H54 (cell line): ENCODE measurements around the gene ABHD17C.

Experiments used
- DNase-seq: peaks from one replicate; pipeline ENCODE4 v3.0.0; 2011; ENCODE audit warnings: low spot score, mixed read lengths; ENCODE audit not compliant: insufficient read length
- FAIRE-seq: peaks from 3 replicates; lab custom pipeline; 2011; peaks lifted over from hg19 to GRCh38; lab: Jason Lieb, UNC
- POLR2A ChIP-seq: IDR thresholded peaks from 2 replicates; pipeline ENCODE4 v1.6.1; 2011; ENCODE audit warnings: low read depth, mild to moderate bottlenecking, low read length

ABHD17C gene

DNA sequence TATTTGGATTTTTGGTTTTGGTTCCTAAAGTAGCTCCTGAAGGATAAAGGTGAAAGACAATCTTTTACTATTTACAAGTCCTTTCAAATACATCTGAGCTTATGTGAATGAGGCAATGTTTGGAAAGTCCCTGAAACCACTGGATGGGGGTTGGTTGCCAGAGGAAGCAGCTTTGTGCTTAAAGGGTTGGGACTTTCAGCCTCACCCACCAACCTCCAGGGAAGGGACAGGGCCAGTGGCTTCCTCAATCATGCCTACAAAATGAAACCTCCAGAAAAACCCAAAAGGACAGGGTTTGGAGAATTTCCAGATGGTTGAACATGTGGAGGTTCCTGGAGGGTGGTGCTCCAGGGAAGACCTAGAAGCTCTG, 20.9 kb upstream of the ABHD17C start:
- no peak for FAIRE-seq
- DNase-seq, result no peak
- no peak for TF ChIP-seq POLR2A

DNA sequence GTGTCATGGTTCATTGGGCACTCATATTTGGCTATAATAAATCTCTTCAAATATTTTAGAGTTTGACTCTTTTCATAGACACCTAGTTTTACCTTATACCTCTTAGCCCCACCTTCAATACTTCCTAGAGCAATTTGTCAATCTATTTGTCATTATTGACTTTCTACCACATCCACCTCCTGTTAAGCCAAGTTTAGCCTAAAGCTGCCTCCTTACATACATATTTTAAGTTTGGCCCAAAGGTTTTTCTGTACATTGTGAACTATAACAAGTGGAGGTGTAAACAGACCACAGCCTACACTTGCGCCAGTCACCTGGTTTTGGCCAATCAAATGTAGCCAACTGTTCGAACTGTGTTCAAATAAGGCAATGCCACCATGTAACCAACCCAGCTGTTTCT, 18.1 kb upstream of the ABHD17C start:
- FAIRE-seq (no peak), DNase-seq (no peak)

DNA sequence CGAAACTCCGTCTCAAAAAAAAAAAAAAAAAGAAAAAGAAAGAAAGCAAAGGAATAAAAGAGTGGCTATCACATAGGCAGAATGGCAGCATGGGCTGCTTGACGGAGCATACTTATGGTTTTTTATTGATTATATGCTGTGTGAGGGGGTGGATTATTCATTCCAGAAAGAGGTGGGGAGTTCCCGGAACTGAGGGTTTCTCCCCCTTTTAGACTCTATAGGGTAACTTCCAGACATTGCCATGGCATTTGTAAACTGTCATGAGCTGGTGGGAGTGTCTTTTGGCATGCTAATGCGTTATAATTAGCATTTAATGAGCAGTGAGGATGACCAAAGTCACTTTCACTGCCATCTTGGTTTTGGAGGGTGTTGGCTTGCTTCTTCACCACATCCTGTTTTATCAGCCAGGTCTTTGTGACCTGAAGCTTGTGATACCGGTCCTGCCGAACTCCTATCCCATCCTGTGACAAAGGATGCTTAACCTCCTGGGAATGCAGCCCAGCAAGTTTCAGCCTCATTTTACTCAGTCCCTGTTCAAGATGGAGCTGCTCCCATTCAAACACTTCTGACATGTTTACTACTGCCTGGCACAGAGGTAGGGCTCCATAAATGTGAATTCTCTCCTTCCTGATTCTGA, 15.8 kb upstream of the ABHD17C start:
- DNase-seq (no peak), FAIRE-seq (no peak)
- TF ChIP-seq POLR2A, result no peak

More for the DNA sequence above, 18.1 kb upstream of the ABHD17C start:
- TF ChIP-seq POLR2A, result no peak

DNA sequence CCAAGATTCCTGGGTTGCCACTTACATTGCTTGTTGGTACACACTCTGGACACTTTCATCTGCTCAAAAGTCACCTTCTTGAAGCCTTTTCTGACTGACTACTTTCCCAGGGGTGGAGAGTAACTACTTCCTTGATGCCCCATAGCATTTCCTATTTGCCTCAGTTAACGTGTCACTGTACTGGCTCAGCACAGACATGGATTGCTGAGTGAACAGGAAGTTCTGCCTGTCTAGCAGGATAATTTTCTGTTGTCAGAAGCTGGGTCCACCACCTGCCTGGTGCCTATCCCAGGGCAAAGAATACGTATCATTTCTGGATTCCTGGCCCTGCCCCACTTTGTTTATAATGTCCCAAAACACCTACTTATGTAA, 15.3 kb upstream of the ABHD17C start:
- TF ChIP-seq POLR2A, result no peak
- no peak for FAIRE-seq
- no peak for DNase-seq

DNA sequence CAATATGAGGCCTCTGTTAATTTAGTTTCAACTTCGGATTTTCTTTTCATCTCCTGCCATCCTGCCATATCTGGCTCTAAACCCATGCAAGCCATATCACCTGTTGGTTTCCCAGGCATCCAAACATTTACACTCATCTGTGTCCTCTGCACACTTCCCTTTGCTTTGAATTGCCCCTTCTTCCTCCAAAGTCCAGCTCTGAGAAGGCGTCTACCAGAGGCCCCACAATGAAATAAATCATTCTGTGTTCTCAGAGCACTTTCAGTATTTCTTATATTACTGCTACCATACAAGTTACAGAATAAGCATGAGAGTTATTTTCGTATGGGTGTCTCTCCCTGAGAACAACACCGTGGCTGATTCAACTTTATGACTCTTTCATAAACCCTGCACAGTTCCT, 12.9 kb upstream of the ABHD17C start:
- DNase-seq (no peak), FAIRE-seq (no peak)
- no peak for TF ChIP-seq POLR2A

DNA sequence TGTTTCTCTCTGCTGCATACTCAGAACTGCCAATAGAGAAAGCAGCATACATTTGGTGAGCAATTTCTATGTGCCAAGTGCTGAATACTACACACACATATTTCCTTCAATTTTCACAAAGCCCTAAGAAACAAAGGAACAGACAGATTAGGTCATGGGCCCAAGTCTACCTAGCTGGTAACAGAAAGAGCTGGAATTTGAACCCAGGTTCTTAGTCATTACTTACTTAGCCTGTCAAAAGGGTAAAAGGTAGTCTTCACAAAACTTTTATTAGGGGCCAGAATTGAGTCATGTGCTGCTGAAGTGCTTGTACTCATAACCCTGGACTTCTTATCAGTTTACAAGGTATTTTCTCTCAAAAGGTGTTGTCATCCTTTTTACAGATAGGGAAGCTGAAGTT, 10.4 kb upstream of the ABHD17C start:
- DNase-seq, result no peak
- no peak for FAIRE-seq
- TF ChIP-seq POLR2A, result no peak

DNA sequence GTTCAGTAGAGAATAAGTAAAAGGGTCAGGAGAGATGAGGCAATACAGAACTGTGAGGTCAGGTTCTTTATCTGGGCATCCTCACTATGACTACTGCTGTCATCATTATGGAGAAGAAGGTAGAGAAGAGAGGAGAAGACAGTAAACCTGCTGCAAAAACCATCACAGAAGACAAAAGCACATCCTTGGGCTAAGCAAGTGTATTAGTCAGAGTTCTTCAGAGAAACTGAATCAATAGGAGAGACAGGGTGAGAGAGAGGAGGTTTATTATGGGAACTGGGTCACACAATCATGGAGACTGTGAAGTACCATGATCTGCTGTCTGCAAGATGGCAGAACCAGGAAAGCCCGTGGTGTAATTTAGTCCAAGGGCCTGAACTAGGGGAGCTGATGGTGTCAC, 9.5 kb upstream of the ABHD17C start:
- DNase-seq, result no peak
- no peak for TF ChIP-seq POLR2A
- FAIRE-seq, result no peak

DNA sequence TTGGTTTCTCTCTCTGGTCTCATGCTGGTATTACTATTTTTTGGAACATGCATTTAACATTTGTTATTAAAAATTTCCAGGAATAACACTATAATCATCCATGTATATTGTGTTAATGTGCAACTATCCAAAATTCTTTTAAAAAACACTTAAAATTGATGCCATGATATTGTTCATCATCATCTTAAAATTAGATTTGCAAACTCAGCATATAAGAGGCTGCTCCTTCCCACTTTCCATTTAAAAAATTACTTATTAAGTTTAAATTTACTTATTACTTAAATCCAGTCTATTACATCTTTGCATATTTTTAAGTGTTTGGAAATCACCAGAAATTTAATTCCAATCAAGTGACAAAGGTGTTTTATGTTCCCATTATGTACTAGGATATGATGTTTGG, 5.8 kb upstream of the ABHD17C start:
- no peak for DNase-seq
- no peak for FAIRE-seq
- no peak for TF ChIP-seq POLR2A

DNA sequence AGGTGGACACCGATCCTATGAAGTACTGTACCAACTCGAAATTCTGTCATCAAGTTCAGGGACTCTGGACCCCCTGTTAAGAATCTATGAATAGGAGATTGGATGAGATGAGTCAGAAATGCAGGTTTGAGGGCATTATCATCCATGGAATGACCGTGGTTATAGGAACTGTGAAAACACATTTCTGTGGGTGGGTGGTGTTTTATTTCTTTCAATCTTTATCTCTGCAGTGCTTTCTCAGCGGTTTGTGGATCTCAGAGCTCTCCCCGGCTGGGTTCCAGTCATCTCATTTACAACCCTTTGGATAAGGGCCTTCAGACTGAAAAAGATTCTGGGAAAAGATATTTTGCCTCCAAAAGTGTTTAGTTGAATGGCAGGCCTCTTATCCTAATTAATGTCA, 5.4 kb upstream of the ABHD17C start:
- no peak for TF ChIP-seq POLR2A
- FAIRE-seq (no peak), DNase-seq (no peak)

DNA sequence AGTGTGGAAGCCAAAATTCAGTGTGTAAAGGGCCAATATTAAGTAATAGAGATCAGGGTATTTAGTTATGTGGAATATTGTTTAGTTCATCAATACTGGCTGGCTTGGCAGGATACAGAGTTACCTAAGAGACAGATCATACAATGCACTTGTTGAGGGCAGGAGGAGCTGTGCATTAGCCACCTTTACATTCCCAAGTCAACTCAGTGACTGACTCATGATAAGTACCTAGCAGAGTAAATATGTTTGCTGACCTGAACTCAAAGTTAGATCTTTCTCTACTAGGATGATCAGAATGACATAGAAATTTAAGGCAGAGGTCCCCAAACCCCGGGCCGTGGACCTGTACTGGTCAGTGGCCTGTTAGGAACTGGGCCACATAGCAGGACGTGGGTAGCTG, 3.5 kb upstream of the ABHD17C start:
- TF ChIP-seq POLR2A, result no peak
- no peak for DNase-seq
- no peak for FAIRE-seq

DNA sequence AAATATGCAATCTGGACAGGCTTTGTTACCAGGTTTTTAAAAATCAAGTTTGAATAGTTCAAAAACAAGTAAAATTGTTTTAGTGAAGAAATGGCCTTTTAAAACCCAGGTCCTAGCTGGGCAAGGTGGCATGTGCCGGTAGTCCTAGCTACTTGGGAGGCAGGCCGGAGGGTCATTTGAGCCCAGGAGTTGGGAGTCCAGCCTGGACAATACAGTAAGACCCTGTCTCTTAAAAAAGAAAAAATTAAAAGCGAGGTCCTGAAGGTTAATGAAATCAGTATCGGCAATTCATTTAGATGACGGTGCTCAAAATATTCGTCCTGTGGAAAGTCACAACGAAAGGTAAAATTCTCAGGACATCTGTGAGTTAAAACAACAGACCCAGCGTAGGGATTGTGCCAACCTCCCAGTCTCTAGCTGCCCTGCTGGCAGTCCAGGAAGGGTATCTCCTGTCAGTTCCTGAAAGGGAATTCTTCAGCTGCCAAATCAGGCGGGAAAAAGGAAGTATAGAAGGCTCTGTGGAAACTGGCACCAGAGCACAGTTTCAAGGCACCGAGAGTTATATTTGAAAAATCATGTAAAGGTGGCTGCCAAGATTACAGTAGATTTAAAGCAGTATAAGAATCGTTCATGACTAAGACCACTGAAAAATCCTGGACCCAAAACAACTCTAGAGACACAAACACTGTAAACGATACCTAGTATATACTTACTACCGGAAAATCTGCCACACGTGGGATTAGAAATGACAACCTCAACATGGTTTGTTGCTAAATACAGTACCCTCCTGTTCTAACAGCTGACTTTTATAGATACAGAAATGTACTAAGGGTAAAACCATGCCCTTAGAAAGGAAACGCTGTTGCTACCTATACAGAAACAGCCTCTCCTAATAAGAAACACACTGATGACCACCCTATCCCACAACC, 1.2 kb upstream of the ABHD17C start:
- DNase-seq, result no peak
- TF ChIP-seq POLR2A, result no peak
- FAIRE-seq, result no peak

DNA sequence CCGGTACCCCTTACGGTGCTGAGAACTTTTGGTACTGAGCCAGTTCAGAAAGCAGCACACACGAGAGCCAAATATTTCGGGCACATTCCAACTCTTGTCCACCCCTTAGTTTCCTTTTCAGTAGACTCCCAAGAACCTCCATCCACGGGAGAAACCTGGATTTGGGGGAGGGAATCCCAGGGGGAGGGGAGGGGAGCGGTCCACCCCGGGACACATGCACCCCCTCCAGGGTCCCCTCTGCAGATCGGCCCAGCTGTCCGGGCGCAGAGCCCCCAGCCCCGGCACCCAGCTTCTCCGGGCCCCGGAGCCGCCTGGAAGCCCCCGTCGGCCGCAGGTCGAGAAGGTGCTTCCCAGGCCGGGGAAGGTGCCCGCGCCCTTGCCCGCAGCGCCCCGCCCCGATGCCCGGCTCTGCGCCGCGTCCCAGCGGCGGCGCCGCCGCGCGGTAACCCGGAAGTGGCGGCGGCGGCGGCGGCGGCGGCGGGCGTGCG, 455 bp upstream of the ABHD17C start:
- FAIRE-seq (no peak), DNase-seq (no peak)
- TF ChIP-seq POLR2A, result no peak

DNA sequence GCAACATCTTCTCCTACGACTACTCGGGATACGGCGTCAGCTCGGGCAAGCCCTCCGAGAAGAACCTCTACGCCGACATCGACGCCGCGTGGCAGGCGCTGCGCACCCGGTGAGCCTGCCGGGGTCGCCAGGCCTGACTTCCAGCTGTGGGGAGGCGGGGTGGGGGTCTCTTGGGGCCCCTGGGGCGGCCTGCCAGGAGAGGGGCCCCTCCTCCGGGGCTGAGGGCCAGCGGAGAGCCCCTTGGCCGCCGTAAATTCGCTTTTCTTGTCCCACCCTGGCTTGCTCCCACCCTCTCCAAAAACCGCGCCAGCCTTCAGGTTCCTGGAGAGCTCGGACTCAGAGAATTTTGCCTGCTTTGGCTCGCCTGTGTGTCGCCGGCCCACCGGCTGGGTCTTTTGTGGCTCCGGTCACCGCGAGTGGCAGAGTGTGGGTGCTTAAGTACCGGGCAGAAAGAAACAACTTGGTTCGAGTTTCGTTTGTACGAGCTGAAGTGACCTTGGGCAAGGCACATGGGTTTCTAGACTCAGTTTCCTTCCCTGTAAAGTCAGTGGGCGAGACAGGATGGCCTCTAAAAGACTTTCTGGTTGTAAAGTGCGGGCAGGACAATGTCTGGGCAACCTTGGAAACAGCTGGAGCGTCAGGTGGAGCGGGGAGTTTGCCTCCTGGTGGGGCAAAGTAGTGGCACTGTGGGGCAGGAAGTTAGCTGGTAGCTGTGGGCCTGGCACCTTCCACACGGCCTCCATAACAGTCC, 976 bp downstream of the ABHD17C start:
- no peak for FAIRE-seq
- DNase-seq, result no peak
- TF ChIP-seq POLR2A, result no peak

DNA sequence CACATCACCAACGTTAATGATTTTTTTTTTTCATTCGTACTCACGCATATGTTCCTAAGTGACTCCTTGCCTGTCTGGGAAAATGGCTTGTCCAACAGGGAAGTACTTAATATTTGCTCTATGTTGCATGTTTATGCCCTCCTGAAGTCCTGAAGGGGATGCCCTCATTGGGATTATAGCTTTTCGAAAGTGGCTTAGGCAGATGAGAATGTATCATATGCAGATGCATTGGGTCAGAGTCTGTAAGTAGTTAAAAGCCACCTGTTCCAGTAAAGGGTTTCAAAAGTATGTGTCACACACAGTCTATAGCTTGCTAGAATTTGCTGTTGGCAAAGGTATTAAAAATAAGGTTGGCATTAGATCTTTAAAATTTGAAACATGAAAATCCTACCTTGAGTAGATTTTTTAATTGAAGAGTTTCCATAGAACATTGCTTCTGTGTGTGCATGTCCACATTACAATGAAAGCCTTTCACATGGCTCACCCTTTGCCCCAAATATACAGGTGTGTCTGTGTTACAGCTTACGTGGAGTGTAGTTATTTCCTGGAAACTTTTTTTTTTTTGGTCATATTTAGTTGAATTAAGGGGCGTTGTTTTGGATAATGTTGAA, 2.1 kb downstream of the ABHD17C start:
- FAIRE-seq (no peak), DNase-seq (no peak)
- TF ChIP-seq POLR2A, result no peak

DNA sequence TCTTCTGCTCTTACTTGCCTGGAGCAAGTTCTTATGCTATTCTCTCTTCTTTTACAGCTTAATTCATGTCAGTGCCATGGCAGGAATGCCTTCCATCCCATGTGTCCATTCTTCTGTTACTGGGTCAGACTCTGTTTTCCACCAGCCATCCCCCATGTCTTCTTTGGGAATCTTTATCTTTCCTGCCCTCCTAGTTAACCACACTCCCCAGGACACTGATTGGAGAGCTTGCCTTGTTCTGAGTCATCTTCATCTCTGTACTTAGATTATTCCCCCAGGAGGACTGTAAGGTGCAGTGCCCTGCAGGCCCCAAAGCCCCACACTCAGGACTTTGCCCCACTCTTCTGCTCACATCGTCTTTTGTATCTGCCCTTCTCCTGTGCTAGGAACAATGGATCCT, 3.6 kb downstream of the ABHD17C start:
- no peak for TF ChIP-seq POLR2A
- no peak for FAIRE-seq
- no peak for DNase-seq
